Keratinocyte (primary cell): ENCODE data around the gene SEC22A.

Experiments used
- EZH2 ChIP-seq: IDR thresholded peaks from one replicate; pipeline ENCODE4 v1.6.1; 2012; ENCODE audit warnings: inconsistent platforms, mild to moderate bottlenecking, low read length, moderate library complexity
- TF ChIP-seq, protein P1 (sequence below), 3 experiments: IDR thresholded peaks in 1 of 3; conservative IDR thresholded peaks in 1 of 3; optimal IDR thresholded peaks in 1 of 3; 2 replicates in 2 of 3; 3 replicates in 1 of 3; pipeline versions ENCODE3 to v1.5.1; 2011; ENCODE audit warnings: low read length in 3 of 3, mild to moderate bottlenecking in 3 of 3, moderate library complexity in 2 of 3, control low read depth in 1 of 3, inconsistent platforms in 1 of 3; ENCODE audit not compliant: insufficient read depth in 2 of 3; ENCODE audit errors: extremely low read depth in 1 of 3

- TF ChIP-seq, protein P1, sequence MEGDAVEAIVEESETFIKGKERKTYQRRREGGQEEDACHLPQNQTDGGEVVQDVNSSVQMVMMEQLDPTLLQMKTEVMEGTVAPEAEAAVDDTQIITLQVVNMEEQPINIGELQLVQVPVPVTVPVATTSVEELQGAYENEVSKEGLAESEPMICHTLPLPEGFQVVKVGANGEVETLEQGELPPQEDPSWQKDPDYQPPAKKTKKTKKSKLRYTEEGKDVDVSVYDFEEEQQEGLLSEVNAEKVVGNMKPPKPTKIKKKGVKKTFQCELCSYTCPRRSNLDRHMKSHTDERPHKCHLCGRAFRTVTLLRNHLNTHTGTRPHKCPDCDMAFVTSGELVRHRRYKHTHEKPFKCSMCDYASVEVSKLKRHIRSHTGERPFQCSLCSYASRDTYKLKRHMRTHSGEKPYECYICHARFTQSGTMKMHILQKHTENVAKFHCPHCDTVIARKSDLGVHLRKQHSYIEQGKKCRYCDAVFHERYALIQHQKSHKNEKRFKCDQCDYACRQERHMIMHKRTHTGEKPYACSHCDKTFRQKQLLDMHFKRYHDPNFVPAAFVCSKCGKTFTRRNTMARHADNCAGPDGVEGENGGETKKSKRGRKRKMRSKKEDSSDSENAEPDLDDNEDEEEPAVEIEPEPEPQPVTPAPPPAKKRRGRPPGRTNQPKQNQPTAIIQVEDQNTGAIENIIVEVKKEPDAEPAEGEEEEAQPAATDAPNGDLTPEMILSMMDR (optimal IDR thresholded peaks at IDR 0.05 in 1 of 3, IDR thresholded peaks at IDR 0.05 in 1 of 3, conservative IDR thresholded peaks at IDR 0.05 in 1 of 3; ENCODE audit: extremely low read depth in 1 of 3, insufficient read depth in 2 of 3, low read length in 3 of 3), result no peak
- no peak for TF ChIP-seq EZH2
These were observed 41.7 kb upstream of the SEC22A start for GRCh38 chr3:123159926-123160635.
